ENCODE results near the gene CEP41. TPM values are rescaled to one million over a fixed set of nuclear protein-coding genes. Genes with fewer than 3 reads are reported as not detected.

CEP41 gene
- total and polyA plus RNA-seq, 2 experiments from 2014 or later: 5.5 to 17.2 TPM

- Histone ChIP-seq H3K9me3 (ENCODE audit: low read depth) (no peaks in the 10 kb centered on the region), H3K36me3 (replicated peaks; ENCODE audit: insufficient read depth, low read depth) (no peaks in the 10 kb centered on the region), H3K27me3 (no peaks in the 10 kb centered on the region), H3K4me1 (ENCODE audit: insufficient read depth) (no peaks in the 10 kb centered on the region), H3K4me2 (no peak within 1 kb of the TSS), H2AFZ (peak within 1 kb of the TSS; percentile 12), H3K9me2 (replicated peaks; ENCODE audit: insufficient read depth) (no peaks in the 10 kb centered on the region), H3K4me3 (no peak within 1 kb of the TSS), H4K20me1 (ENCODE audit: insufficient read depth, poor library complexity, severe bottlenecking) (no peaks in the 10 kb centered on the region), H3K27ac (no peak within 1 kb of the TSS), H3K79me2 (no peaks in the 10 kb centered on the region)
- TF ChIP-seq EZH2 (IDR thresholded peaks at IDR 0.05; ENCODE audit: borderline replicate concordance) (no peak), EZH2phosphoT487 (IDR thresholded peaks at IDR 0.05; ENCODE audit: low read depth, severe bottlenecking, unreplicated experiment) (no peak)
- TF ChIP-seq, protein P1, sequence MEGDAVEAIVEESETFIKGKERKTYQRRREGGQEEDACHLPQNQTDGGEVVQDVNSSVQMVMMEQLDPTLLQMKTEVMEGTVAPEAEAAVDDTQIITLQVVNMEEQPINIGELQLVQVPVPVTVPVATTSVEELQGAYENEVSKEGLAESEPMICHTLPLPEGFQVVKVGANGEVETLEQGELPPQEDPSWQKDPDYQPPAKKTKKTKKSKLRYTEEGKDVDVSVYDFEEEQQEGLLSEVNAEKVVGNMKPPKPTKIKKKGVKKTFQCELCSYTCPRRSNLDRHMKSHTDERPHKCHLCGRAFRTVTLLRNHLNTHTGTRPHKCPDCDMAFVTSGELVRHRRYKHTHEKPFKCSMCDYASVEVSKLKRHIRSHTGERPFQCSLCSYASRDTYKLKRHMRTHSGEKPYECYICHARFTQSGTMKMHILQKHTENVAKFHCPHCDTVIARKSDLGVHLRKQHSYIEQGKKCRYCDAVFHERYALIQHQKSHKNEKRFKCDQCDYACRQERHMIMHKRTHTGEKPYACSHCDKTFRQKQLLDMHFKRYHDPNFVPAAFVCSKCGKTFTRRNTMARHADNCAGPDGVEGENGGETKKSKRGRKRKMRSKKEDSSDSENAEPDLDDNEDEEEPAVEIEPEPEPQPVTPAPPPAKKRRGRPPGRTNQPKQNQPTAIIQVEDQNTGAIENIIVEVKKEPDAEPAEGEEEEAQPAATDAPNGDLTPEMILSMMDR (IDR thresholded peaks at IDR 0.05; ENCODE audit: poor library complexity): no peak
- DNase-seq (ENCODE audit: low spot score): no peak
- WGBS (ENCODE audit: low lambda C conversion rate, missing lambda C conversion rate): 96% methylated on average over 5 of the region's 5 CpGs
Observed at GRCh38 chr7:130344271-130344866, 96.4 kb downstream of the CEP41 start, which contains the start of gene CPA5. Gene CPA5, plus strand, starts transcription at chr7:130344816. Its CDS starts 1,670 bp downstream, at chr7:130346486.

Small RNA genes lying within 50 kb of the gene (small RNA-seq; reads per million reads assigned to genes)
- gene RF02148 (not detected), gene RF02149 (not detected), gene RF02150 (not detected)

Other genes with a start within 250 kb of the CEP41 start
- gene TMEM209, start 235.6 kb downstream of the CEP41 start, total RNA-seq: 13.6 and 14.2 TPM in 2 replicates
- 14.1 and 16.1 TPM in 2 replicates for gene TMEM209, start 235.6 kb downstream of the CEP41 start, polyA plus RNA-seq
- not detected in 2 replicates for gene SSMEM1, start 233.2 kb downstream of the CEP41 start, total RNA-seq
- gene SSMEM1, start 233.2 kb downstream of the CEP41 start, polyA plus RNA-seq: not detected in 2 replicates
- gene CPA2, start 174.2 kb downstream of the CEP41 start, total RNA-seq: 198 and 298 TPM in 2 replicates
- gene CPA2, start 174.2 kb downstream of the CEP41 start, polyA plus RNA-seq: 284 and 303 TPM in 2 replicates
- gene CPA4, start 147.9 kb downstream of the CEP41 start, total RNA-seq: 1.1 and 2.1 TPM in 2 replicates
- gene CPA4, start 147.9 kb downstream of the CEP41 start, polyA plus RNA-seq: 1.9 and 3.3 TPM in 2 replicates
- gene CPA5, start 96.2 kb downstream of the CEP41 start, total RNA-seq: not detected in 2 replicates
- 0.30 TPM in 1 of 2 replicates, not detected in the other for gene CPA5, start 96.2 kb downstream of the CEP41 start, polyA plus RNA-seq
- gene CPA1, start 60.5 kb downstream of the CEP41 start, total RNA-seq: 3.4 and 3.8 TPM in 2 replicates
- 4.4 and 5.8 TPM in 2 replicates for gene CPA1, start 60.5 kb downstream of the CEP41 start, polyA plus RNA-seq
- gene MEST, start 51.1 kb upstream of the CEP41 start, total RNA-seq: 540 and 543 TPM in 2 replicates
- gene MEST, start 51.1 kb upstream of the CEP41 start, polyA plus RNA-seq: 643 and 685 TPM in 2 replicates
- 41.0 and 41.9 TPM in 2 replicates for gene COPG2, start 227.7 kb upstream of the CEP41 start, total RNA-seq
- 3.0 and 6.7 TPM in 2 replicates for gene COPG2, start 227.7 kb upstream of the CEP41 start, polyA plus RNA-seq
- not detected in 2 replicates for gene TSGA13, start 245.5 kb upstream of the CEP41 start, total RNA-seq
- gene TSGA13, start 245.5 kb upstream of the CEP41 start, polyA plus RNA-seq: not detected in 2 replicates

Measured in hepatocyte (in vitro differentiated cells).